Vagina (tissue), 2 donors: ENCODE data around the gene ZNF530. TPM values are rescaled to one million over a fixed set of nuclear protein-coding genes. Genes with fewer than 3 reads are reported as not detected.
A peak's percentile ranks its signal among the peaks of the same experiment; 100 is the strongest.

Experiments used
- DNase-seq, 2 donors: peaks; one replicate each; pipeline ENCODE4 v3.0.0-alpha.2; 2017; ENCODE audit errors: extremely low spot score in 2 of 2
- H3K27ac ChIP-seq: fragments of 200-600 bp; sonication (generic); one replicate; pipeline ENCODE4 v1.5.1; 2019
- H3K27me3 ChIP-seq: fragments of 200-600 bp; sonication (generic); one replicate; pipeline ENCODE4 v1.5.1; 2019
- H3K36me3 ChIP-seq, 2 donors: fragments of 200-600 bp; sonication (generic); one replicate each; pipeline ENCODE4 v1.5.1; 2017 to 2019
- H3K4me1 ChIP-seq: fragments of 200-600 bp; sonication (generic); one replicate; pipeline ENCODE4 v1.5.1; 2019
- H3K4me3 ChIP-seq, 2 donors: fragments of 200-600 bp; sonication (generic); 1 replicate in 1 of 2; 2 replicates in 1 of 2; pipeline ENCODE4 v1.5.1; 2016 to 2019
- H3K9me3 ChIP-seq: fragments of 200-600 bp; sonication (generic); one replicate; pipeline ENCODE4 v1.5.1; 2019
- POLR2A ChIP-seq, 2 donors: fragments of 450-650 bp; IDR thresholded peaks; one replicate each; pipeline ENCODE4 v1.6.1; 2017; ENCODE audit warnings: antibody characterized with exemption in 2 of 2, mild to moderate bottlenecking in 2 of 2, moderate library complexity in 2 of 2
- POLR2AphosphoS5 ChIP-seq, 2 donors: sonication (generic); formaldehyde crosslinking; IDR thresholded peaks; one replicate each; pipeline ENCODE4 v1.9.0; 2017; ENCODE audit warnings: antibody characterized with exemption in 2 of 2, mild to moderate bottlenecking in 2 of 2, low read depth in 1 of 2; ENCODE audit not compliant: insufficient read depth in 1 of 2
- intact Hi-C: fragments of 100-400 bp; cut with DNase I; formaldehyde crosslinking; loops from one replicate; pipeline ENCODE4 v1.15.1; 2023
- total RNA-seq: library from RNA; depleted of rRNA; stranded (reverse); fragments of >200 nt; gene quantifications from one replicate; pipeline ENCODE4 v1.2.3, GENCODE V29; 2016
- TF ChIP-seq, protein P1 (sequence below), 3 experiments: fragments of 450-650 bp in 2 of 3; fragments of 200-600 bp in 1 of 3; sonication (generic) in 1 of 3; IDR thresholded peaks; one replicate each; pipeline ENCODE4 v1.5.1; 2017 to 2019; ENCODE audit warnings: antibody characterized with exemption in 3 of 3, mild to moderate bottlenecking in 2 of 3, moderate library complexity in 2 of 3

ZNF530 gene
- total RNA-seq, 1 donor from 2014 or later, result 0.74 TPM

DNA sequence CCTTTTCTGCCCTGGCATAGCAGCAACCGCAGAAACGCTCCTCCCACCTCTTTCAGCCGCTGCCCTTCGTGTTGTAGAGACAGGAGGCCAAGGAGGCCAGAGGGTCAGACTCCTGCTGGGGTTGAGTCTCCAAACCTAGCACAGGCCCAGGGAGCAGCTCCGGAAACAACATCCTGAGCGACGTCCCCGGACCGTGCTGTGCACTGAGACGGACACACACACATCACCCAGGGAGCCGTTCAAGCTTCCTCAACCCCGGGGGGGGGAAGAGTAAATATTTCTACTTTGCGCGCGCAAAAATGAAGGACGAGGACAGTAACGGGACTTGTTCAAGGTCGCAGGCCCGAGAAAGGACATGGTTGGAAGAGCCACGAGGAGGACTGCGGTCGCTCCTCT is 40.7 kb upstream of the ZNF530 start:
- peaks cover 5% of the 10 kb centered on the region for H3K9me3 ChIP-seq
- intact Hi-C loops, result no loop called here

DNA sequence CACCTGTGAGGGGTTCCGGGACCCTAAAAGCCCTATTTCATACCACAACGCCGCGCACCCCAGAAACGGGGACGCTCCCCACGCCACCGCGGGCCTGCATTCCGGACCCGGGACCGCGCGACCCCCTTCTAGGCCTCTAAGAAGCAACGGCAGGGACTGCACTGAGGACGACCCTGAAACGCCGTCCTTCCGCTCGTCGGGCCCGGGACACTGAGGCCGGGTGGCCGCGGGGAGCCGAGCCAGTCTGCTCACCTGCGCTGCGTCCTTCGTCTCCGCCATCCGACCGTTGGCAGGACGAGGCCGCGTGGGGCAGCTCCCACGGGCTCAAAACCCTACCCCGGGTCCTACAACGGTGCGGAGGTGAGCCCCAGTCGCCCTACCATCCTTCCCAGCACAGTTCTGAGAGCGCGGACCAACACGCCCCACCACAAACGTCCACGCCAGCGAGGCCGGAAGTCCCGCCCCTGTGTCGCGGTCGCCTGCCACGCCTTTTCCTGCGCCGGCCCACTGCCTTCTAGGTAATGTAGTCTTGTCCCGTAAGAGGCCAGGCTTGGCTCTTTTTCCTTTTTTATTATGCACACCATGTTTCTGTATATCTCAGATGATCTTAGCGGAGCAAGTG is 40.2 kb upstream of the ZNF530 start, which contains the start of gene ZNF550:
TSS of gene ZNF550 (minus strand) at position 460 of the 622 bp plus-strand sequence. CDS start at position 279, 181 bp downstream.
- no peak for DNase-seq
- Histone ChIP-seq H3K4me3 (peak within 1 kb of the TSS; percentile 69 to 85), H3K9me3 (peaks cover 7% of the 10 kb centered on the region), H3K27ac (peak within 1 kb of the TSS; percentile 51), H3K27me3 (no peaks in the 10 kb centered on the region), H3K4me1 (peaks cover 22% of the 10 kb centered on the region), H3K36me3 (peaks cover 4 to 27% of the 10 kb centered on the region in 2 donors)
- TF ChIP-seq POLR2A (IDR thresholded peaks at IDR 0.05), result peak in 1 of 2 donors; percentile 11
- TF ChIP-seq POLR2AphosphoS5 (IDR thresholded peaks at IDR 0.05; ENCODE audit: insufficient read depth in 1 of 2, low read depth in 1 of 2), result peak; percentile 73 to 95
- TF ChIP-seq, protein P1, sequence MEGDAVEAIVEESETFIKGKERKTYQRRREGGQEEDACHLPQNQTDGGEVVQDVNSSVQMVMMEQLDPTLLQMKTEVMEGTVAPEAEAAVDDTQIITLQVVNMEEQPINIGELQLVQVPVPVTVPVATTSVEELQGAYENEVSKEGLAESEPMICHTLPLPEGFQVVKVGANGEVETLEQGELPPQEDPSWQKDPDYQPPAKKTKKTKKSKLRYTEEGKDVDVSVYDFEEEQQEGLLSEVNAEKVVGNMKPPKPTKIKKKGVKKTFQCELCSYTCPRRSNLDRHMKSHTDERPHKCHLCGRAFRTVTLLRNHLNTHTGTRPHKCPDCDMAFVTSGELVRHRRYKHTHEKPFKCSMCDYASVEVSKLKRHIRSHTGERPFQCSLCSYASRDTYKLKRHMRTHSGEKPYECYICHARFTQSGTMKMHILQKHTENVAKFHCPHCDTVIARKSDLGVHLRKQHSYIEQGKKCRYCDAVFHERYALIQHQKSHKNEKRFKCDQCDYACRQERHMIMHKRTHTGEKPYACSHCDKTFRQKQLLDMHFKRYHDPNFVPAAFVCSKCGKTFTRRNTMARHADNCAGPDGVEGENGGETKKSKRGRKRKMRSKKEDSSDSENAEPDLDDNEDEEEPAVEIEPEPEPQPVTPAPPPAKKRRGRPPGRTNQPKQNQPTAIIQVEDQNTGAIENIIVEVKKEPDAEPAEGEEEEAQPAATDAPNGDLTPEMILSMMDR (IDR thresholded peaks at IDR 0.05), result no peak
- intact Hi-C loops, result no loop called here

More for the DNA sequence above, 40.7 kb upstream of the ZNF530 start:
- H3K27me3 ChIP-seq, result no peaks in the 10 kb centered on the region
- peak overlapping the region; percentile 69 to 85 for H3K4me3 ChIP-seq
- peaks cover 7 to 32% of the 10 kb centered on the region in 2 donors for H3K36me3 ChIP-seq
- TF ChIP-seq POLR2A (IDR thresholded peaks at IDR 0.05) (no peak), POLR2AphosphoS5 (IDR thresholded peaks at IDR 0.05; ENCODE audit: insufficient read depth in 1 of 2, low read depth in 1 of 2) (no peak)
- TF ChIP-seq, protein P1 (IDR thresholded peaks at IDR 0.05), result no peak
- peak overlapping the region; percentile 11 for H3K27ac ChIP-seq
- peaks cover 22% of the 10 kb centered on the region for H3K4me1 ChIP-seq
- DNase-seq, result no peak

DNA sequence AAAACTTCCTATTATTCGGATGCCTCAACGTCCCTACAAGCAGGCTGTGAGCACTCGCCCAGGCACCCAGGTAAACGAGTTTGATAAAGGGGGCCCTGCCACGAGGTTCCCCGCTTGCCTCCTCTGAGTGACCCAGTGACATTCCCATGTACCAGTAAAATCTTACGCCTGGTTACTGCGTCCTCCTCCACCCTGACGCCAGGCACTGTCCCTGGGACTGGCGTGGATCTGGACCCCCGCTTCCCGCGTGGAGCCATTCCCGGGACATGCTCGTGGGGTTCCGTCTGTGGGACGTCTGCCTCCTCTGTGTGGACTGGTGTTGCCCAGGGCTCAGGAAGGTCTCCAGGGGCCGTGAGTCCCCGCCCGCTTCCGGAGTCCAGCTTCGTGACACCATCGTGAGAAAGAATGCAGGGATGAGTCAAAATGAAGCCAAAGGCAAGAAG is 39.6 kb upstream of the ZNF530 start:
- H3K27ac ChIP-seq, result peak overlapping the region; percentile 51
- peaks cover 4 to 22% of the 10 kb centered on the region in 2 donors for H3K36me3 ChIP-seq
- DNase-seq, result no peak
- no peaks in the 10 kb centered on the region for H3K27me3 ChIP-seq
- H3K4me3 ChIP-seq, result peak overlapping the region; percentile 69 to 85
- TF ChIP-seq POLR2AphosphoS5 (IDR thresholded peaks at IDR 0.05; ENCODE audit: insufficient read depth in 1 of 2, low read depth in 1 of 2), result no peak
- TF ChIP-seq, protein P1 (IDR thresholded peaks at IDR 0.05), result no peak
- TF ChIP-seq POLR2A (IDR thresholded peaks at IDR 0.05), result no peak
- H3K4me1 ChIP-seq, result peaks cover 22% of the 10 kb centered on the region
- intact Hi-C loops, result no loop called here
- peaks cover 12% of the 10 kb centered on the region for H3K9me3 ChIP-seq

DNA sequence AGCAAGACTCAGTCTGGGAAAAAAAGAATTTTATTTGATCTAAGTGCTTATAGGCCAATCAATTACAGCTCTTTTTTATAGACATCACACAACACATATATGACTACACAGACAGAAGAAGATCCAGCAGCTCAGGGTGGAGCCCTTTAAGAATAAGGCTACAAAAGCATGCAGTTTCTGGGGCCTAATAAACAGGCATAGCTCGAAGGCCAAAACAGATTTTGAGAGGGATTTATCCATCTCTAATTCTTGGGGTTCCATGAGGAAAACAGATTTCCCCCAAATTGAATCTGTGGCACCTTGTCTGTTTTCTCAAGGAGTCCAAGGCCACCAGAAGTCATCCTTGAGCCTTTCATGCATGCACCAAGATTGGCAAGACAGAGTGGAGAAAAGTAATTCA is 36.1 kb upstream of the ZNF530 start:
- no peak for DNase-seq

More for the DNA sequence above, 36.1 kb upstream of the ZNF530 start:
- Histone ChIP-seq H3K27me3 (no peaks in the 10 kb centered on the region), H3K9me3 (peaks cover 41% of the 10 kb centered on the region), H3K4me3 (no peak overlapping the region), H3K4me1 (peaks cover 13% of the 10 kb centered on the region), H3K36me3 (no peaks in the 10 kb centered on the region), H3K27ac (no peak overlapping the region)
- intact Hi-C loops, result no loop called here
- TF ChIP-seq, protein P1 (IDR thresholded peaks at IDR 0.05), result no peak
- TF ChIP-seq POLR2A (IDR thresholded peaks at IDR 0.05), result no peak
- TF ChIP-seq POLR2AphosphoS5 (IDR thresholded peaks at IDR 0.05; ENCODE audit: insufficient read depth in 1 of 2, low read depth in 1 of 2), result no peak
